HAP-1 (cell line): ENCODE data around the gene PTPRF.
"Not testable (repeated sequence)": the region's sequence is repeated elsewhere in the genome, so short reads cannot be mapped to it uniquely, and the experiment has no call there.

Experiments
- DNase-seq, 2 experiments: peaks; one replicate each; pipeline ENCODE4 v3.0.0-alpha.2; 2016 to 2020; ENCODE audit warnings: low spot score in 2 of 2
- H3K27me3 ChIP-seq: fragments of 250-450 bp; sonication (Bioruptor Pico); 2 replicates; pipeline ENCODE4 v1.5.1; 2020; ENCODE audit warnings: low read depth, mild to moderate bottlenecking, moderate library complexity
- H3K36me3 ChIP-seq: fragments of 250-450 bp; sonication (Bioruptor Pico); replicated peaks from 2 replicates; pipeline ENCODE4 v1.5.1; 2020; ENCODE audit warnings: mild to moderate bottlenecking
- H3K4me1 ChIP-seq: fragments of 250-450 bp; sonication (Bioruptor Pico); 2 replicates; pipeline ENCODE4 v1.5.1; 2020; ENCODE audit warnings: mild to moderate bottlenecking
- H3K4me3 ChIP-seq: fragments of 250-450 bp; sonication (Bioruptor Pico); 2 replicates; pipeline ENCODE4 v1.5.1; 2020; ENCODE audit warnings: mild to moderate bottlenecking, moderate library complexity
- H3K9me3 ChIP-seq: fragments of 250-450 bp; sonication (Bioruptor Pico); 2 replicates; pipeline ENCODE4 v1.5.1; 2020; ENCODE audit warnings: mild to moderate bottlenecking, moderate library complexity
- in situ Hi-C: fragments of 300-500 bp; cut with MboI; formaldehyde crosslinking; loops from 3 replicates; pipeline ENCODE4 v1.14.3; 2020; ENCODE audit warnings: low sequenced_read_pairs, inconsistent platforms, mixed read lengths

PTPRF gene

GRCh38 chr1:43530483-43531106 is at the start of gene PTPRF:
Gene PTPRF (plus strand): TSS chr1:43530883. CDS start chr1:43545076, 14,193 bp downstream.
- no peaks in the 10 kb centered on the region for H3K9me3 ChIP-seq
- DNase-seq: peak; percentile 76 to 83
- in situ Hi-C loops: loop anchor here (25.0 kb wide), 1 partner anchor 407 kb away; the partner anchor contains the start of genes ARTN and IPO13
- peaks cover 7% of the 10 kb centered on the region for H3K4me1 ChIP-seq
- H3K27me3 ChIP-seq: no peaks in the 10 kb centered on the region
- H3K4me3 ChIP-seq: peak within 1 kb of the TSS; percentile 59
- H3K36me3 ChIP-seq: no peaks in the 10 kb centered on the region

- H3K36me3 ChIP-seq: no peaks in the 10 kb centered on the region
- no peak overlapping the region for H3K4me3 ChIP-seq
- in situ Hi-C loops: no loop called here
- H3K9me3 ChIP-seq: no peaks in the 10 kb centered on the region
- H3K4me1 ChIP-seq: no peaks in the 10 kb centered on the region
- DNase-seq: no peak
- no peaks in the 10 kb centered on the region for H3K27me3 ChIP-seq
These were observed 49.2 kb upstream of the PTPRF start for GRCh38 chr1:43481491-43481890.

DNA sequence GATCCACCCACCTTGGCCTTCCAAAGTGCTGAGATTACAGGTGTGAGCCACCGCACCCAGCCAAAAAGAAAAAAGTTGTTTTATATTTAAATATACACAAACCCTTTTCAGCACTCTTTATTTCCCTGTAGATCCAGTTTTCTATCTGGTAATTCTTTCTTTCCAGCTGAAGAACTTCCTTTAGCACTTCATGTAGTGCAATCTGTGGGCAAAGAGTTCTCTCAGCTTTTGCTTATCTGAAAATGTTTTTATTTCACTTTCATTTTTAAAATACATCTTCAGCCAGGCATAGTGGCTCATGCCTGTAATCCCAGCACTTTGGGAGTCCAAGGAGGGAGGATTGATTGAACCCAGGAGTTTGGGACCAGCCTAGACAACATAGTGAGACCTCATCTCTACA is 48.5 kb upstream of the PTPRF start:
- H3K4me3 ChIP-seq: no peak overlapping the region
- H3K9me3 ChIP-seq: no peaks in the 10 kb centered on the region
- in situ Hi-C loops: no loop called here
- DNase-seq: no peak
- H3K27me3 ChIP-seq: no peaks in the 10 kb centered on the region
- no peaks in the 10 kb centered on the region for H3K36me3 ChIP-seq
- H3K4me1 ChIP-seq: no peaks in the 10 kb centered on the region

- no peak for DNase-seq
- in situ Hi-C loops: no loop called here
- no peaks in the 10 kb centered on the region for H3K4me1 ChIP-seq
- H3K4me3 ChIP-seq: no peak overlapping the region
- H3K36me3 ChIP-seq: no peaks in the 10 kb centered on the region
- no peaks in the 10 kb centered on the region for H3K27me3 ChIP-seq
- H3K9me3 ChIP-seq: no peaks in the 10 kb centered on the region
These were observed 46.3 kb upstream of the PTPRF start for GRCh38 chr1:43484367-43484766.

- Histone ChIP-seq H3K4me1 (no peaks in the 10 kb centered on the region), H3K4me3 (no peak overlapping the region), H3K36me3 (no peaks in the 10 kb centered on the region), H3K27me3 (no peaks in the 10 kb centered on the region), H3K9me3 (no peaks in the 10 kb centered on the region)
- in situ Hi-C loops: no loop called here
- no peak for DNase-seq
These were observed 42.5 kb upstream of the PTPRF start for GRCh38 chr1:43488165-43488564.

- in situ Hi-C loops: no loop called here
- Histone ChIP-seq H3K27me3 (peaks cover 3% of the 10 kb centered on the region; the same call in 1 of the 2 replicates), H3K4me3 (no peak overlapping the region), H3K4me1 (no peaks in the 10 kb centered on the region), H3K36me3 (no peaks in the 10 kb centered on the region), H3K9me3 (no peaks in the 10 kb centered on the region)
- DNase-seq: no peak
These were observed 39.6 kb upstream of the PTPRF start for GRCh38 chr1:43491061-43491460.

DNA sequence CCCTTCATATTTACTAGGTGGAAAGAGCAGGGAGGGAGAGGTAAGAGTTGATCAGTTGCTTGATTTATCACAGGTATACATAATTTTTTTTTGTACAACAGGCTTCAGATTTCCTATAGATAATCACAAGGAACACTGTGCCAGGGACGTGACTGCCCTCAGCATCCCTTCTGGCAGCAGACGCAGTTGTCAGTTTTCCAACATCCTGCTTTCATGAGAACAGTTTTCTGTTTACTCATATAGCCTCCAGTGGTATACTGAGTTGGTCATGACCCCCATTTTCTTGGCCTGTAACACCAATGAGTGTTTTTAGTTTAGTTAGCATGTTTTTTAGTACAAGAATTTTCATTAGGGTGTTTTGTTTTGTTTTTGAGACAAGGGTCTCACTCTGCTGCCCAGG is 37.9 kb upstream of the PTPRF start:
- peaks cover 3% of the 10 kb centered on the region; the same call in 1 of the 2 replicates for H3K27me3 ChIP-seq
- H3K4me3 ChIP-seq: no peak overlapping the region
- in situ Hi-C loops: no loop called here
- H3K36me3 ChIP-seq: no peaks in the 10 kb centered on the region
- no peak for DNase-seq
- no peaks in the 10 kb centered on the region for H3K9me3 ChIP-seq
- H3K4me1 ChIP-seq: no peaks in the 10 kb centered on the region

DNA sequence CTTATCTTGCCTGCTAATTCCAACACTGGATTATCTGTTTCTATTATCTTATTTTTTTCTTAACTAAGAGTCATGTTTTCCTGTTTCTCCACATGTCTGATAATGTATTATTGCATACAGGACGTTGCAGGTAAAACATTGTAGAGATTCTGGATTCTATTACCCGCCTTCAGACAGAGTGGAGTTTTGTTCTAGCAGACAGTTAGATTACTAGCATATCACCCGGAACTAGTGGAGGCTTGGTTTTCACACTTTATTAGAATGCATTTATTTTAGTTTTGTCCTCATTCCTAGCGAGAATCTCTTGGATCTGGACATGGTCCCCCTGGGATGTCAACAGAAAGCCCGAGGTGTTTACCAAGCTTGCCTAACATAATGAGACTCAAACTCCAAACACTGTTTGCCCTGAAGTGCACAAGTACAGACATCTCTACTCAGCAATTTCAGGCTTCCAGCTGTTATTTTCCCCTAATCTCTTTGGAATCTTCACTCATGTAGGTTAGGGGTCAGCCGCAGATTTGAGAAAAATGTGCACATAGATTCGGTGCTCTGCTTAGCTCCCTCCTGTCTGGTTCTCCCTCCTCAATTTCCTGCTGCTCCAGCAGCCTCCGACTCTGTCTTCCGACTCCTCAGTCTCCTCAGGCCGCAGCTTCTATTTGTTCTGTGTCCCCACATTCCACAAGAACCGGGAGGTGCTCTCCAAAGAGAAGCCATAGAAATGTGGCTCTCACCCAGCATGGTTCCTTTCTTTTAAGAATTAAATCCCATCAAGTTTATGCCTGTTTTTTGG is 36.8 kb upstream of the PTPRF start:
- Histone ChIP-seq H3K36me3 (no peaks in the 10 kb centered on the region), H3K4me3 (no peak overlapping the region), H3K4me1 (no peaks in the 10 kb centered on the region), H3K27me3 (peaks cover 3% of the 10 kb centered on the region; the same call in 1 of the 2 replicates), H3K9me3 (no peaks in the 10 kb centered on the region)
- no peak for DNase-seq
- in situ Hi-C loops: no loop called here

DNA sequence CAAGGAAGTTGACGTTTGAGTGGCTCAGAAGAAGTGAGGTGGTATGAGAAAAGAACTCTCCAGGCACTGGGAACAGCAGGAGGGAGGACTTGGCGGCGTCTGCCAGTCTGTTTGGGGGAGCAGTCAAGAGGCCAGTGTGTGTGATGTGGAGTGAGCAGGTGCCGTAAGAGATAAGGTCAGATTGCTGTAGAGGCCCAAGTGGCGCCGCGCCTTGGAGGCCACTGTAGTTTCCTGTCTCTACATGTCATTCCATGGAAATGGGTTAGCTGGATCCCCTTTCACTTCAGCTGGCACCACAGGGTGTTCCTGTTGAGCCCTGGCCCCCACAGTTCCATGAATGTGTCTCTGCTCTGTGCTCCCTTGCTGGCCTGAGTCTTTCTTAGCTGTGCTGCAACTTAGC is 35.5 kb upstream of the PTPRF start:
- H3K9me3 ChIP-seq: no peaks in the 10 kb centered on the region
- peaks cover 3% of the 10 kb centered on the region; the same call in 1 of the 2 replicates for H3K27me3 ChIP-seq
- in situ Hi-C loops: no loop called here
- no peak overlapping the region for H3K4me3 ChIP-seq
- no peak for DNase-seq
- no peaks in the 10 kb centered on the region for H3K36me3 ChIP-seq
- no peaks in the 10 kb centered on the region for H3K4me1 ChIP-seq

DNA sequence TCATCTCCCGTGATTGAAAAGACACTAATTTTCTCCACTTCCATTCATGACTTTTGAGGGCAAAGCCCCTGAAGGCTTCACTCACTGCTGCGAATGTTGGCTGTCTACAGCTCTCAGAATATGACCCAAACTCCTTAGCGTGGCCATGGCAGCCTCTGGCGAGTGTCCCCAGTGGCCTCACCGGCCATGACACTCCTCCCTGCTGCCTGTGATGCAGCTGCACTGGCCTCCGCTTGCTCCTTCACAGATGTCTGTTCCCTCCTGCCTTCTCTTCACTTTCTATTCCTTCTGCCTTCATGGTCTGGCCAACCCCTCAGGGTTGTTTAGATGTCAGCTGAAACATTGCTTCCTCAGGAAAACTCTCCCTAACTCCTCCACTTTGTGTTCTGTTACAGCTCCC is 30.8 kb upstream of the PTPRF start:
- no peaks in the 10 kb centered on the region for H3K9me3 ChIP-seq
- no peak overlapping the region for H3K4me3 ChIP-seq
- in situ Hi-C loops: no loop called here
- H3K27me3 ChIP-seq: peaks cover 3% of the 10 kb centered on the region; the same call in 1 of the 2 replicates
- DNase-seq: no peak
- no peaks in the 10 kb centered on the region for H3K36me3 ChIP-seq
- no peaks in the 10 kb centered on the region for H3K4me1 ChIP-seq

- H3K27me3 ChIP-seq, in situ Hi-C loops, H3K36me3 ChIP-seq, DNase-seq, H3K9me3 ChIP-seq, H3K4me1 ChIP-seq, H3K4me3 ChIP-seq: not testable (repeated sequence)
These were observed 28.9 kb upstream of the PTPRF start for GRCh38 chr1:43501806-43502205.

DNA sequence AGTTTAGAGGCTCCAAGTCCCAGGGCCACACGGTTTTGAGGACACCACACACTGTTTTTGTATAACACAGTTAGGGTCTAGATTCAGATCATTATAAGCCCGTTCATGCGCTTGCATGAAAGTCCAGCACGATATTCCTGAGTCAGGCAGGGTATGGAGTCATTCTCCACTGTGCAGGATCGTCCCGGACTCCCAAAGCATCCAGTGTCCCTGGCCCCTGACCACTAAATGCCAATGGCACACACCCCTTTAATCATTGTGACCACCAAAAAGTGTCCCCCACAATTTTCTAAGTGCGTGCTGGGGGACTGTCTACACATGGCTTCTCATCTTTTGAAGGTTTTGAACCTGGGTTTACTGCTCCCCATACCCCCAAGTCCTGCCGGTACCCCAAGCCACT is 27.1 kb upstream of the PTPRF start:
- no peaks in the 10 kb centered on the region for H3K36me3 ChIP-seq
- in situ Hi-C loops: no loop called here

DNA sequence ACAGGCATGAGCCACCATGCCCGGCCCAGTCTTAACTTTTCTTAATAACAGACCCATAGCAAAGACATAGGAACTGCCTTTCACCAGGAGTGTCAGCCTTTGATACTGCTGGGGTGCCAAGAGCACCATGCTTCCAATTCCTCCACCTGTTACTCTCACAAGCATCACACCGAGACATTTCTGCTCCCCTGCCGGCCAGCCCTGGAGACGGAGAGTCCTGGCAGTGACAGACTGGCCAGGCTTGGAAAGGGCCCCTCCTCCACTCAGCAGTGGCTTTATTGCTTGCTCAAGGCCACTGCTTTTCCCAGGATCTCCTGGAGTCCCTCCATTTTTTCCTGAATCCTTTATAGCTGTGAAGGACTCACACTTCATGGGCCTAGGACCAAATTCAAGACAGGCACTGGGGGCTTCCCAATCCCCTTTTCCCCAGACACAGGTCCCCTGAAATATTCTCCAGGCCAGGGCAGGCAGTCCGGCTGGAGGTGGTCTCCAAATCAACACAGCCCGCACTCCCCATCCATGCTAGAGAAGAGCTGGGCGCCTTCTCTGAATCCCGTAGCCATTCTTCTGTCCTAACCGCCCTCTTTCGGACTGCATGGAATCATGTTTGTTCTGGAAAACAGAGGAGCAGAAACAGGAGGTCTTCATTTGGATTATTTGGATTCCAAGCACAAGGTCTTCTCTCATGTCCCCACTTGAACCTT is 25.5 kb upstream of the PTPRF start:
- Histone ChIP-seq H3K9me3 (no peaks in the 10 kb centered on the region), H3K4me3 (no peak overlapping the region), H3K4me1 (no peaks in the 10 kb centered on the region), H3K27me3 (no peaks in the 10 kb centered on the region), H3K36me3 (no peaks in the 10 kb centered on the region)
- in situ Hi-C loops: no loop called here
- no peak for DNase-seq

More for the DNA sequence above, 27.1 kb upstream of the PTPRF start:
- H3K27me3 ChIP-seq: no peaks in the 10 kb centered on the region
- H3K9me3 ChIP-seq: no peaks in the 10 kb centered on the region
- H3K4me1 ChIP-seq: no peaks in the 10 kb centered on the region
- H3K4me3 ChIP-seq: no peak overlapping the region
- DNase-seq: no peak

DNA sequence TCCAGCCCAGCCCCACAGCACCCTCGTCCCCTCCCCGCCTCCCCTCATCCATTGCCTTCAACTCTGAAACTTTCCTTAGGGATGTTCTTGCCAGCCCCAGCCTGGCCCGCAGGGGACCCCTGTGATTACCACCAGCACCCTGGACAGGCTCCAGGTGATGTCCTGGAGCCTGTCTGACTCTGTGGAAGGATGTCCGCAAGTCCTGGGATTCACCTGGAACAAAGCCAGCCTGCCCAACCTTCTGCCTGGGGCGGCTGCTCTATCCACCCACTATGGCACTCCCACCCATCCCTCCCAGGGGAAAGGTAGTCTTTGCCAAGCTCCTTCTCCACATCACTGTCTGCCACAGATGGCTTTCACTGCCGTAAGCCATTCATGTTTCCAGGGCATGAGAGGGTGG is 24.4 kb upstream of the PTPRF start:
- no peaks in the 10 kb centered on the region for H3K4me1 ChIP-seq
- no peak overlapping the region for H3K4me3 ChIP-seq
- H3K36me3 ChIP-seq: no peaks in the 10 kb centered on the region
- no peaks in the 10 kb centered on the region for H3K9me3 ChIP-seq
- in situ Hi-C loops: no loop called here
- no peak for DNase-seq
- no peaks in the 10 kb centered on the region for H3K27me3 ChIP-seq
